Frontal cortex (tissue), 4 donors: ENCODE data around the gene FRS3. TPM values are rescaled to one million over a fixed set of nuclear protein-coding genes. Genes with fewer than 3 reads are reported as not detected.

Source experiments
- DNase-seq, 2 donors: peaks; one replicate each; pipeline ENCODE4 v3.0.0; 2012; ENCODE audit warnings: low spot score in 2 of 2
- FAIRE-seq: peaks from 2 replicates; lab custom pipeline; 2012; peaks lifted over from hg19 to GRCh38; lab: Jason Lieb, UNC
- total RNA-seq: library from RNA; depleted of rRNA; stranded (reverse); fragments of >200 nt; gene quantifications from one replicate; pipeline ENCODE4 v1.2.3, GENCODE V29; 2014
- donor health status: control.
- donor health status: control.
- donor health status: control.

FRS3 gene
- total RNA-seq, 1 donor from 2014 or later: 9.4 TPM

DNA sequence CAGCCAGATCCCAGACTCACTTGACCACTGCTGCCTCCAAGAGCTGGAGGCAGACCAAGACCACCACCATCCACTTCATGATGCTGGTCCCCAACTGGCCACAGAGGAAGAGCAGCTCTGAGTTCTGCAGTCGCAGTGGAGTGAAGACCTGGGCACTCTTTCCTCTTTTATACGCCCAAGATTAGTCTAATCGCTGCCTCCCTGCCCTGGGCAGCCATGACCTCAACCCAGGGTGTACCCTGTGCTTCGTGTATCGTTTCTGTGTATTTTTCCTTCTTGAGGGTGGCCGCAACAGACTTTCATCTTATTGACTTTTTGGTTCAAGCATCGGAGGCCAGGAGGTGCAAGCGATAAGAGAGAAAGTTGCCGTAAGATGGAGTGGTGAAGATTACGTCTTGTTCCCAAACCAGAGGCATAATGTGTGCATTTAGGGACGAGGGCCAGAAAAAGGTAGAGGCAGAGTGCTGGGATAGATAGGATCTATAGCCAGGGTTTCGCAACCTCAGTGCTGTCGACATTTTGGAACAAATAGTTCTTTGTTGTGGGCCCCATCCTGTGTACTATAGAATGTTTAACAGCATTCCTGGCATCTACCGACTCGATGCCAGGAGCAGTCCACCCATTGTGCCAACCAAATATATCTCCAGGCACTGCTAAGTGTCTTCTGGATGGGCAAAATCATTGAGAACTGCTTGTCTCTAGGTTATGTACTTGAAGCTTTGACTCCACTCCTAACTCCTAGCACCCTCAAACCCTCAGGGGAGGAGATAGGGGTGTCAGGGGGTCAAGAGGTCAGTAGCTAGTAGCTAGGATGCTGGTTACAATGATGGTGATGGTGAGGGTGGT is 32.2 kb downstream of the FRS3 start, which contains the start of gene PGC:
TSS of gene PGC (minus strand) at position 142 of the 846 bp plus-strand sequence. CDS start at position 79, 63 bp downstream.
- FAIRE-seq (no peak), DNase-seq (no peak)

DNA sequence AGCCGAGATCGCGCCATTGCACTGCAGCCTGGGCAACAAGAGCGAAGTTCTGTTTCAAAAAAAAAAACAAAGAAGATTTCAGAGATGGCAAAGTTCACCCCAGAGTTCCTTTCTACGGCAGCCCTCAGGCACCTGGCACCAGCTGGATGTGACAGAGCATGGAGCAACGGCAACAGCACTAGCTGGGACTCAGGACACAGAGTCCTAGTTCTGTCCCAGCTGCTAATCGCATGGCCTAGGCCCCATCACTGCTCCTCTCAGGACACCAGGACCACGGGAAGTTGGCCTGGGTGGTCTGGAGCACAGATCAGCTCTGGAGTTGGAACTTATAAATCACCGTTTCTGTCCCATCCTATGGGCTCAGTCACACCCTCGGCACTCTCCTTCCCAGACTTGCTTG is 33.6 kb downstream of the FRS3 start:
- DNase-seq (no peak), FAIRE-seq (no peak)

DNA sequence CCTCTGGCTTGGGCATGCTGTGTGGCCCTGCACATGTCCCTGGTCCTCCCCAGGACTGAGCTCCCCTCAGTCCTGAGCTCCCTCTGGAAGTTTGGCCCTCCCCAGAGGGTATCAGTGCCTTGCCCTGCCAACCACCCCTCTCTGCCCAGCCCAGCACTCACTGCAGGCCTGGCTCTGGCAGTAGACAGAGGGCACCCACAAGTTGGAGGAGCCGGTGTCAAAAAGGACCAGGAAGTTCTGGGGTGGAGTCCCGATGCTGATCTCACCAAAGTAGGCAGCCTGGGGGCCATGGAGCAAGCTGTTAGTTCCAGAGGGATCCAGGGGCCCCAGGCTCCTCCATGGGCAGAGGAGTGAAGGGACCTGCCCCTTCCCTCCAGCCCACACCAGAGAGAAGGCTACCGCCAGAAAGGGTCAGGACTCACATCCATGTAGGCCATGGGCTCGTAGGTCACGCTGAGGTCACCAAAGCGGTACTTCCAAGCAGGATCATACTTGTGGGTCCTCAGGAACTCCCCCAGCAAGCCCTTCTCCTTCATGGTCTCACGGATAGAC is 35.4 kb downstream of the FRS3 start:
- no peak for FAIRE-seq
- no peak for DNase-seq

DNA sequence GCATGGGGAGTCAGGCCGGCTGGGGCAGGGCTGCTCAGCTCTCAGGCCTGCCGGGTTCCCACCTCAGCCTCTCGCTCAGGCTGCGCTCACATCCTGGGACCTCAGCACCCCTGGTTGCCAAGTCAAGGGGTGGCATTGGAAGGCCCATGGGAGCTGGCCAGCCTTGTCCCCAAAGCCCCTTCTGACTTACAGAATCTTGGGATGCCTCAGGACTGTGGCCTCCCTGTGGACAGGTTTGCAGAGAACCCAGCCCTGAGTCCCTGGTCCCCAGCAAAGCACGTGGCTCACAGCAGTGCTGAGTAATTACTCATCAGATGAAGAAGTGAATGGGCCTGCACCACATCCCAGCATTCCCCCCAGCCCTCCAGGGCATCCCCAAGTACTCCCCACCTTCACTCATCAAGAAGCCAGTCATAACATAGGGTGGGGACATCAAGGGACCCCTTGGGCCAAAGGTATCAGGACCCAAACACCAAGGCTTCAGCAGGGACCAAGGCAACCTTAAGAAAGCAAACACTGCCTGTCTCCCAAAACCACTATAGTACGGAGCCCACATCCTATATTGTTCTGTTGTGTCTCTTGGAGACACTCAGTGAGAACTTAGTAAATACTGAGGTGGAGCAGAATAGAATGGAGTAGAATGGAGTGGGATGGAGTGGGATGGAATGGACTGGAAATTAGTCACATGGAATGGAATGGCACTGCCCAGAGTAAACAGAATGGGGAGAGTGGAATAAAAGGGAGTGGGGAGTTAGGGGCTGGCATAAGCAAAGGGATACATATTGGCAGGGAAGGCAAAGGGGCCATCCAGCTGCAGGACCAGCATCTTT is 36.1 kb downstream of the FRS3 start:
- DNase-seq: no peak
- FAIRE-seq: no peak

DNA sequence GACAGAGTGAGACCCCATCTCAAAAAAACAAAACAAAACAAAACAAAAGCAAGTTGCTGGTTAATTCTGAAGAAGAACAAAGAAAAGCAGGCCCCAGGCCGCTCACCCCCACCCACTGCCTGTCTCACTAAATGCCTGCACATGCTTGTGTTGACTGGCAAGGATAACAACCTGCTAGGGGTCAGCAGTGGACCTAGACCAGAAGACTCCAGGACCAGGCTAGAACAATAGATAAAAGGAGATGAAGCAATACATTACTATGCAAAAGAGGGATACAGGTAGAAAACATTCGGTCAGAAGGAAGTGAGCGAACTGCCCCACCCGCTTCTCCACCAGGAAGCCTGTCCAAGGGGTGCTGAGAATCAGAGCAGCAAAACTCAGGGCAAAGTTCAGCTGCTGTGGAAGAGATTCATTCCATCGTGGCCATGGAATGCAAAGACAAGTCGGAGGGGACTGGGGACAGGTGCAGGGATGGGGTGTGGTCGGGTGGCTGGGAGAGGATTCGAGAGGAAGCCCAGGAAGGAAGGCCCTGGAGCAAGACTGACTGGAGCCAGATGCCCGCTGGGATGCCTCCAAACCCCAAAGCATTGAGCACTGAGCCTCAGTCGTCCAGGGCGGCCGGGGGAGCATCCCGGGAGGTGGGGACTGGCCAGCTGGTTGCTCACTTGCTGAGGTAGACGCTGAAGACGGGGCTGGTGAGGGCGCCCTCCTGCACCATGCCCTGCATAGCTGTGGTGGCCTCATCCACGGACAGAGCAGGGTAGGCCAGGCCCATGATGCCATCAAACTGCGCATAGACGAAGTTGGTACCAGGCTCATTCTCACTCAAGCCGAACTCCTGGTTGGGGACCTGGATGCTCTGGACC is 37.8 kb downstream of the FRS3 start:
- no peak for DNase-seq
- no peak for FAIRE-seq

DNA sequence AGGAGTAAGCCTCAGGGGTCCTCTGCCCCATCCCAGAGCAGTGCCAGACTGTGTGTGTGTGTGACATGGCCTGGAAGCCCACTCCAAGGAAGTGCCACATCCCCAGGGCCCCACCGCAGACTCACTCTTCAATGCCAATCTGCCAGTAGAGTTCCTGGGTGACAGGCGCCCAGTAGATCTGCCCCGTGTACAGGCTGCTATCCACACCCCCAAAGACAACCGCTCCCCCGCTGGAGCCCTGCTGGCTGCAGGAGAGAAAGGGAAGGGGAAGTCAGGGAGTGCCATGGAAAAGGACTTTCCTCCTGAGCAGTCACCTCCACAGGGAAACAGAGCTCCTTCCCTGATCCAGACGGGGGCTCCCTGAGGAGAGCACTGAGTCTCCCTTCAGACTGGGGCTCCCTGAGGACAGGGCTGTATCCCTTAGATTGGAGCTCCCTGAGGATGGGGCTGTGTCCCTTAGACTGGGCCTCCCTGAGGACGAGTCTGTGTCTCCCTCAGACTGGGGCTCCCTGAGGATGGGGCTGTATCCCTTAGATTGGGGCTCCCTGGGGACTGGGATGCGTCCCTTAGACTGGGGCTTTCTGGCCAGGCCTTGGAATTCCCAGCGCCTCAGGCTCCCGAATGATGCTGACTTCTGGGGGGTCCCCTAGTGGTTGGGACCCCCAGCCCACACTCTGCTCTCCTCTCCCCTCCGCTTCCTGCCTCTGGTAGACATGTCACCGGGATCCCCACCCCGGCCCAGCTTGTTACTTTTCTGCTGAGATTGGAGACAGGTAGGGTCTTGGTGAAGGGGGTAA is 39.1 kb downstream of the FRS3 start:
- FAIRE-seq (no peak), DNase-seq (no peak)

DNA sequence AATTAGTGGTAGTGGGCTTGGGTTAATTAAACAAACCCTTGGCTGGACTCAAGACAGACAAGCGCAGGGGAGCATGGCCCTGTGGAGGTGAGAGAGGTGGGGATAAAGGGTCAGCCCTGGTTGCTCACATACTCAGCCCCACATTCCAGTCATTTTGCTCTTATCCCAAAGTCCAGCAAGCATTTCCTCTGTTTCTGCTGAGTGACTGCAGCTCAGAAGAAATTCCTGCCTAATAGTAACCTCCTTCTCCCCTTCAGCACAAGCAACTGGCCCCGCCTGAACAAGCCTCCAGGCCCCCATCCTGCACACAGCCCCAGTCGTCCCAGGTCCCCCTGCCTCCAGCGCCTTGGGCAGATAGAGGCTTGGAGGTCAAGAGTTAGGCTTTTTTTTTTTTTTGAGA is 40.7 kb downstream of the FRS3 start:
- no peak for DNase-seq
- FAIRE-seq: no peak

DNA sequence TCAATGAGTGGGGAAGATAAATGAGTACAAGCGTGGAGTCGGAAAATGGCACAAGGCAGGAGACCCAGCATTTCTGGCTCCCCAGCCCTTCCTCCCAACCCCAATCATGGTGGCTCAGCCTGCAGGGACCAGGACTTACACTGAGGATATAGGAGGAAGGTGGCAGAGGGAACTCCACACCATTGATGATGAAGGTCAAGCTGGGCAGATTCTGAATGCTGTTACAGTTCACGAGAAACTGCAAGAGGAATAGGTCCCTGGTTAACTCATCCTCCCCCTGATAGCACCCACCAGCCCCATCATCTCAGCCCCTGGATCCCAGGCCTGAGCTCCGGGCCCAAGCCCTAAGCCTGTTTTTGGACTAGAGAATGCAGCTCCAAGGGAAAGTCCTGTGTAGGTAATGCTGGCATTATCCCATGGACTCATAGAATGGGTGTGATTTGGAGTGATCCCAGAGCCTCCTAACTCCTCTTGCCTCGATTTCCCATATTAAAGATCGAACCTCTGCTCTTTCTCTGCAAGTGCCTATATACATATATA is 42.0 kb downstream of the FRS3 start:
- no peak for DNase-seq
- no peak for FAIRE-seq

DNA sequence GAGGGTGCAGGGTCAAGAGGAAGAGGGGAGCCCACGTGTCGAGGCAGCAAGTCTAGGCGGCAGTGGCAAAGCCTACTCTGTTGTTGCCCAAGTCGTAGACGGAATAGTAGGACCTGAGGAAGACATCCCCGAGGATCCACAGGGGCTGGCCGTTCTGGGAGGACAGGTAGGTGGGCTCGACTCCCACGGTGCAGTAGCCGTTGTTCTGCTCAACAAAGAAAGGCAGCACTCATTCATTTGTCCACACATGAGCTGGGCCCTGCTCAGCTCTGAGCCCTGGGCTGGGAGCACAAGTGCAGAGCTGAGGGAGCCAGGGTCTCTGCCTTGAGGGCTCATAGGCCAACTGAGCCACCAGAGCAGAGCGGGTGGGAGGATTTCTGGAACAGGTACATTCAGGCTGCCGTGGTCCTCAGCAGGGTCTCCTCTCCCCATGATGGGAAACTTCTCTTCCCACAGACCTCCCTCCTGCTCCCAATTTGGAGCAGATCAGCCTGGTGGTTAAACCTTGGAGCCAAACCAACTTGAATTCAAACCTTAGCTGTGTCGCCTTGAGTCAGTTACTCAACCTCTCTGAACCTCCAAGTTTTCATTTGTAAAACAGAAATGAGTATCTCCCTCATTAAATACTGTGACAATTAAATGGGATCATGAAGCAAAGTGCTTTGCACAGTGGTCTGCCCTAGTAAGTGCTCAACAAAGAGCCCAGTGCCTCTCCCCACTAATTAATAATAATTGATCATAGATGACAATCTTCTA is 42.7 kb downstream of the FRS3 start:
- DNase-seq: no peak
- FAIRE-seq: no peak

DNA sequence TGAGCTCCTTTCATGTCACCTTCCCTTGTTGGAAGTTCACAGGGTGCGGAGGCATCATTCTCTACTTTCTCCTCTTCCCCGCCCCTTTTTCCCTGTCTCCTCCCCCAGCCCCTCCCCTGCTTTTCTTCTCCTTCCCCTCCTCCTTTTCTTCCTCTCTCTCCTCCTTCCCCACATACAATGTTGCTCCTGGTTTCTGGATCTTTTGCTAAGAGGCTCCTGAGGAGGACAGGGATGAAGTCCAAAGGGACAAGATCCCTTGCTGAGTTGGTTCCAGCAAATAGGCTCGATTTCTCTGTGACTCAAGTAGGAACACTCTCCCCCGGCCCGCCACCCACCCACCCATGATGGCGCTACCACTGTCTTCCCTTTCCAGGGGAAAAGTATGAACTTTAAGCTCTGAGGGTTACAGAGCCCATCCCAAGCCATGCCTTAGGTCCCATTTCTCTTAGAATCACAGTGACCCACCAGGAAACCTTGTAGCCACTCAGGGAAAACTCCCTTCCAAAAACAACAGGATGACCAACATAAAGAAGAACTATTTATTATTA is 43.4 kb downstream of the FRS3 start:
- DNase-seq: no peak
- no peak for FAIRE-seq

DNA sequence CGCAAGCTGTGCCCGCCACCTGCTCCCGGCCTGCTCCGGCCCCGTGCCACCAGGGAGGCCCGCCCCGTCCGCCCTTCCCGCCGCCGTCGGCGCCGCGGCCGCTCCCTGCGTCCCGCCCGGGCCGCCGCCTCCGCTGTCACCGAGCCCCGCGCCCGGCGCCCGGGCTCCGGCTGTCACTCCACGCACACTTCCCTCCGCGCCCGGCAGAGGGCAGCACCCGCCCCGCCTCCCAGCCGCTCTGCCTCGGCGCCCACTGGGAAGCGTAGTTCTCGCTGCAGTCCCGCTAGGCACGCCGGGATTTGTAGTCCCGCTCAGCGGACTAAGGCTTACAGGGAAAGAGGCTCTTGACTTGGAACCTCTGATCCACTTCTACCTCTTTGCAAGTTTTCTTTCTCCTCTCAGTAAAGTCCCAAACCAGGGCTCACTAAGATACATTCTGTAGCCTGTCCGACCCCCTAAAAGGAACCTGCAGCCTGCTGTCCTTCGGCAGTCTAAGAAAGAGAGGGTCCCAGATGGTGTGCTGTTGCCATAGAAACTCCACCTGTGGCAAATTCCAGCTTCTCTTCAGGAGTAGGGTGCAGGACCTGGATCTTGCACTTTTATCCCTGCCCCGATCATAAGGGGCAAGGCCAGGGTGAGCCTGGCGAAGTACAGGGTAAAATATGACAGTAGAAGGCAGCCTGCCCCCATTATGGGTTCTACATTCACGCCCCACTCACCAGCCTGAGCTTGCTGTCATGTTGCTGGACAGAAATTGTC is 44.1 kb downstream of the FRS3 start, which contains the start of gene TFEB:
TSS of gene TFEB (minus strand) at position 182 of the 759 bp plus-strand sequence. CDS start 44,395 bp downstream, outside the sequence.
- FAIRE-seq (no peak), DNase-seq (peak; percentile 95 to 97)

DNA sequence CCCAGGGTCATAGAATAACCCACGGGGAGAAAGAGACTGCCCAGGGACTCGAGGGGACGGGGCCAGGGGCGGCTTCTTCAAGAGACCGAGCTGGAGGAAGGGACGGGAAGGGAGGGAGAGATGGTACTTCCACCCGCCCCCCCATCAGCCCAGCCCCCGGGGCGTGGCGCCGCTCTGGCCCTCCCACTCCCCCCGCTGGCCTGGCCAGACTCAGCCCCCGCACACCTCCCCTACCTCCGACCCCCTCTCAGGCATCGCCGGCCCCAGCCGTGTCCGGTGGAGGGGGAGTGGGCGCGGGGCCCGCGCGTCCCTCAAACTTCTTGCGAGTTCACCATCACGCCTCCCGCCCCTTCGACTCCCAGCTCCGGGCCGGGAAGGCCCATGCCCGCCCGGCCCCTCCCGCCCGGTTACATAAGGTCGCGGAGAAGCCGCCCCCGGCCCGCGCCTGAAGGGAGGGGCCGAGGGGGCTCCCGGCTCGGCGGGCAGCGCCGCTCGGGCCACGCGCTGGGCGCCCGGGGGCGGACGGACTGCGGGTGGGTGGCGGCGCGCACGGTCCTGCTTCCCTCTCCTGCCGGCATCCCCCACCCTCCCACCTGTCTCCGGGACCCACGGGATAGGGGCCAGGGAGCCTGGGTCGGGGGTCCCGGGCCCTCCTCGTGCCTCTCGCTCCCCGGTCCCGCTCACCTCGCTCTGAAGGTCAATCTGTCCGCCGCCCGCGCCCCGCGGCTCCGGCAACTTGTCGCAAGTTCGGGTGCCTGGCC is 44.9 kb downstream of the FRS3 start:
- FAIRE-seq (no peak), DNase-seq (peak; percentile 85 to 90)

DNA sequence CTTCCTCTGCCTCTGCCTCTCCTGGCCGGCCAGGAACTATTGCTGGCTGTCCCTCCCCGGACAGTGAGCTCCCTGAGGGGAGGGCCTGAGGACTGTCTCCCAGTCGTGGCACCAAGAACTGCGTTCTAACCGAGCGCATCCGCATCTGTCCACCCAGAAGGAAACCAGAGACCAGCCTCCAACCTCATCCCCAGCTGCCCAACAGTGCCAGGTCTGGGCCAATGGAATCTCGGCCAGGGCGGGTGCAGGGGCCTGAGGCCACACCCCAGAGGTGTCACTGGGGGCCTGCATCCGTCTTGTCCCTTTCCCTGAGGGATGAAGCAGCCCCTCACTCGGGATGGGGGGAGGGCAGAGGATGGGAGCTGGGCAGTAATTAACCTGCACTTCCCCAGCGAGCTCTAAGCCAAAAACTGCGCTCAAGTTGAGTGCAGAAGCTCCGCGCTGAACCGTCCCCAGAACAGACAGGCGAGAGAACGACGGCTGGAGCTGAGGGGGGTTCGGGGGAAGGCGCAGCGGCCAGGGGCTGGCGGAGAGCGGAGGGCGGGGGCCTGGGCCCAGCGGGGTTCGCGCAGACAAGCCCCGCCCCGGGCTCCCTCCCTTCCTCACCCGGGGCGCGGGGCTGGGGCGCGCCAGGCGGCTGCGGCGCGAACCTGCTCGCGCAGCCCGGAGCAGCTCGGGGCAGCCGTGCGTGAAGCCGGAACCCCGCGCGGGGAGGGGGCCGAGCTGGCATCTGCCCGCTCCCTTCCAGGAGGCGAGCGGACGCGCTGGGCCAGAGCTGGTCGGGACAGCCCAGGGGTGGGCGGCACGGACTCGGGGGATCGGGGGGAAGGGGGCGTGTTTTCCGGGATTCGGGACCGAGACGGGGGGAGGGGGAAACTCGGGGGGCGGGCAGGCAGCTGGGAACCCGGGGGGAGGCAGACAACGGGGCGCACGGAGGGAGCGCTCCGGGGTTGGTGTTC is 45.7 kb downstream of the FRS3 start:
- no peak for FAIRE-seq
- peak; percentile 88 to 90 for DNase-seq

DNA sequence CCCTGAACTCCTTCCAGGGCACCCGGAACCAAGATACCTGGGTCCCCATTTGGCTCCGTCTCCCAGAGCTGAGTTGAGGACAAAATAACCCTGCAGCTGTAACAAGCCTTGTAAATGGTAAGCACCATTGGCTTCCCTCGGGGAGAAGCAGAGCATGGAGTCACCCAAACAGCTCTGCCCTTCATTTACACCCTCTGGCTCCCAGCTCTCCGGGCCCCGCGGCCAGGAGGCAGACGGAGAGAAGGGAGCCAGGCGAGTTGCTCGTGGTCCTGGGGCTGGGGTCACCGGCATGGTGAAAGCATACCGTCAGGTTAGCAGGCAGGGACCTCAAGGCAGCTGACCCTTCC is 46.4 kb downstream of the FRS3 start:
- no peak for FAIRE-seq

More for the DNA sequence above, 46.4 kb downstream of the FRS3 start:
- DNase-seq: no peak
